SK-N-SH treated with all-trans-retinoic acid at 6 μM for 48 hours (cell line): ENCODE results near the gene COG2.

Source experiments
- ATAC-seq: fragments of 200-7000 bp; cut with Tn5 transposase; 3 replicates; pipeline ENCODE4 v1.9.1; 2020; ENCODE audit warnings: mild to moderate bottlenecking, moderate library complexity
- ARNTL ChIP-seq: fragments of 450-650 bp; formaldehyde crosslinking; IDR thresholded peaks from 2 replicates; pipeline ENCODE4 v1.5.0; 2020; ENCODE audit warnings: low read depth, mild to moderate bottlenecking, moderate library complexity, borderline replicate concordance
- CREB5 ChIP-seq: fragments of 250-450 bp; sonication (Bioruptor Pico); IDR thresholded peaks from 2 replicates; pipeline ENCODE4 v1.5.1; 2020; ENCODE audit warnings: low read depth, mild to moderate bottlenecking, moderate library complexity
- CSDC2 ChIP-seq: fragments of 250-450 bp; sonication (Bioruptor Pico); IDR thresholded peaks from 2 replicates; pipeline ENCODE4 v1.5.0; 2020; ENCODE audit warnings: mild to moderate bottlenecking, moderate library complexity
- CSRNP3 ChIP-seq: fragments of 250-450 bp; sonication (Bioruptor Pico); IDR thresholded peaks from 2 replicates; pipeline ENCODE4 v1.5.1; 2021; ENCODE audit warnings: mild to moderate bottlenecking, moderate library complexity
- ESRRG ChIP-seq: fragments of 250-450 bp; sonication (Bioruptor Pico); IDR thresholded peaks from 2 replicates; pipeline ENCODE4 v1.6.1; 2021; ENCODE audit warnings: mild to moderate bottlenecking
- GLIS3 ChIP-seq: fragments of 250-450 bp; sonication (Bioruptor Pico); IDR thresholded peaks from 2 replicates; pipeline ENCODE4 v1.5.0; 2020; ENCODE audit warnings: mild to moderate bottlenecking, moderate library complexity
- ISL1 ChIP-seq: fragments of 250-450 bp; sonication (Bioruptor Pico); IDR thresholded peaks from 2 replicates; pipeline ENCODE4 v2.1.2; 2022; ENCODE audit warnings: mild to moderate bottlenecking, moderate library complexity
- OSR1 ChIP-seq: fragments of 250-450 bp; sonication (Bioruptor Pico); IDR thresholded peaks from 2 replicates; pipeline ENCODE4 v1.8.0; 2022; ENCODE audit warnings: moderate library complexity, mild to moderate bottlenecking, inconsistent platforms
- PATZ1 ChIP-seq: fragments of 250-450 bp; sonication (Bioruptor Pico); IDR thresholded peaks from 2 replicates; pipeline ENCODE4 v1.8.0; 2020; ENCODE audit warnings: mild to moderate bottlenecking, moderate library complexity, borderline replicate concordance
- POU6F1 ChIP-seq: fragments of 250-450 bp; sonication (Bioruptor Pico); IDR thresholded peaks from 2 replicates; pipeline ENCODE4 v1.8.0; 2021; ENCODE audit warnings: low read depth, mild to moderate bottlenecking, moderate library complexity, borderline replicate concordance
- PPARA ChIP-seq: fragments of 250-450 bp; sonication (Bioruptor Pico); IDR thresholded peaks from 2 replicates; pipeline ENCODE4 v1.5.0; 2020; ENCODE audit warnings: mild to moderate bottlenecking, borderline replicate concordance
- RARB ChIP-seq: fragments of 250-450 bp; sonication (Bioruptor Pico); IDR thresholded peaks from 2 replicates; pipeline ENCODE4 v1.8.0; 2021; ENCODE audit warnings: mild to moderate bottlenecking, moderate library complexity
- SNAI2 ChIP-seq: fragments of 250-450 bp; sonication (Bioruptor Pico); IDR thresholded peaks from 2 replicates; pipeline ENCODE4 v1.5.0; 2020; ENCODE audit warnings: mild to moderate bottlenecking, moderate library complexity
- TCF4 ChIP-seq: fragments of 250-450 bp; sonication (Bioruptor Pico); IDR thresholded peaks from 2 replicates; pipeline ENCODE4 v1.8.0; 2021; ENCODE audit warnings: mild to moderate bottlenecking, moderate library complexity, borderline replicate concordance
- TOX ChIP-seq: fragments of 250-450 bp; sonication (Bioruptor Pico); IDR thresholded peaks from 2 replicates; pipeline ENCODE4 v1.8.0; 2021; ENCODE audit warnings: mild to moderate bottlenecking, moderate library complexity, borderline replicate concordance
- TSHZ2 ChIP-seq: fragments of 250-450 bp; sonication (Bioruptor Pico); IDR thresholded peaks from 2 replicates; pipeline ENCODE4 v1.5.0; 2020; ENCODE audit warnings: mild to moderate bottlenecking, moderate library complexity
- ZC3H10 ChIP-seq: fragments of 250-450 bp; sonication (Bioruptor Pico); IDR thresholded peaks from 2 replicates; pipeline ENCODE4 v1.5.1; 2021; ENCODE audit warnings: mild to moderate bottlenecking, moderate library complexity
- ZFP3 ChIP-seq: fragments of 250-450 bp; sonication (Bioruptor Pico); IDR thresholded peaks from 2 replicates; pipeline ENCODE4 v1.5.0; 2020; ENCODE audit warnings: mild to moderate bottlenecking, moderate library complexity
- ZFP30 ChIP-seq: fragments of 450-650 bp; formaldehyde crosslinking; IDR thresholded peaks from 2 replicates; pipeline ENCODE4 v1.5.0; 2022; ENCODE audit warnings: mild to moderate bottlenecking, moderate library complexity
- ZNF565 ChIP-seq: fragments of 450-650 bp; formaldehyde crosslinking; conservative IDR thresholded peaks from 2 replicates; pipeline ENCODE4 v1.5.0; 2020; ENCODE audit warnings: low read depth, mild to moderate bottlenecking, moderate library complexity
- ZNF70 ChIP-seq: fragments of 450-650 bp; formaldehyde crosslinking; IDR thresholded peaks from 2 replicates; pipeline ENCODE4 v1.5.0; 2020; ENCODE audit warnings: mild to moderate bottlenecking, moderate library complexity
- ZNF8 ChIP-seq: fragments of 450-650 bp; formaldehyde crosslinking; IDR thresholded peaks from 2 replicates; pipeline ENCODE4 v1.5.0; 2020; ENCODE audit warnings: mild to moderate bottlenecking, moderate library complexity

Gene COG2

GRCh38 chr1:230643908-230644307 lies 1.6 kb downstream of the COG2 start (continued):
- TF ChIP-seq TOX (CRISPR knock-in tag): no peak
- no peak for TF ChIP-seq ZFP3 (CRISPR knock-in tag)
- TF ChIP-seq ISL1 (CRISPR knock-in tag): no peak
- no peak for TF ChIP-seq ZNF8
- no peak for TF ChIP-seq CSDC2

GRCh38 chr1:230646710-230647302 lies 4.5 kb downstream of the COG2 start:
- no peak for ATAC-seq
- TF ChIP-seq ZFP3 (CRISPR knock-in tag) (no peak), TCF4 (no peak), ZC3H10 (CRISPR knock-in tag) (no peak), CSRNP3 (CRISPR knock-in tag) (no peak), ZNF70 (no peak), OSR1 (CRISPR knock-in tag) (no peak), POU6F1 (CRISPR knock-in tag) (no peak), CSDC2 (no peak), ESRRG (CRISPR knock-in tag) (no peak), PPARA (CRISPR knock-in tag) (no peak), GLIS3 (CRISPR knock-in tag) (no peak), ZFP30 (CRISPR knock-in tag) (no peak), ARNTL (CRISPR knock-in tag) (no peak), TSHZ2 (CRISPR knock-in tag) (no peak), SNAI2 (CRISPR knock-in tag) (no peak), RARB (CRISPR knock-in tag) (no peak), ZNF565 (no peak), CREB5 (CRISPR knock-in tag) (no peak), ZNF8 (no peak)
- TF ChIP-seq, all 23 proteins: peak for 0

- no peak for ATAC-seq
- TF ChIP-seq CSRNP3 (CRISPR knock-in tag) (no peak), ZNF70 (no peak), TCF4 (no peak), TSHZ2 (CRISPR knock-in tag) (no peak), POU6F1 (CRISPR knock-in tag) (no peak), ZNF8 (no peak), ARNTL (CRISPR knock-in tag) (no peak), PATZ1 (CRISPR knock-in tag) (no peak)
These were observed 5.0 kb downstream of the COG2 start for GRCh38 chr1:230647321-230647720.
